Globus pallidus (tissue), 1 donor: ENCODE results near the gene CCDC170.

Experiments used
- DNase-seq: peaks from one replicate; pipeline ENCODE4 v3.0.0-alpha.2; 2015; ENCODE audit warnings: low spot score

CCDC170 gene

DNA sequence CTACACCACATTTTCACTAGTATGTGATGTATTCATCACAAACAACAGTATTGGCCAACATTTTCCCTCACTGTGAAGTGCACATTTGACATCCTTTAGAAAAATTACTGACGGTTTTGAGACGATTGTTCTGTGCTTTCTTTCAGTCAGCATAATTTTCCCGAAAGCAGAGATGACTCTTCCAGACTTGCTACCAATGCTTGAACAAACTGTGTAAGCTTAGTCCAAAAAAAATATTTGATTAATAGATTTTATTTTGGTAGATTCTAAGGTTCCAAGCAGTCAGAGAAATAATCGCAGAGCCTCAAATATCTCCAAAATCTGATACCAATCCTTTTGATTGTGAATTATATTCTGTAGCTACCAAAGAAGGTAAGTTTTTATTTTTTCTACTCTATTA, 162.6 kb downstream of the CCDC170 start:
- no peak for DNase-seq

DNA sequence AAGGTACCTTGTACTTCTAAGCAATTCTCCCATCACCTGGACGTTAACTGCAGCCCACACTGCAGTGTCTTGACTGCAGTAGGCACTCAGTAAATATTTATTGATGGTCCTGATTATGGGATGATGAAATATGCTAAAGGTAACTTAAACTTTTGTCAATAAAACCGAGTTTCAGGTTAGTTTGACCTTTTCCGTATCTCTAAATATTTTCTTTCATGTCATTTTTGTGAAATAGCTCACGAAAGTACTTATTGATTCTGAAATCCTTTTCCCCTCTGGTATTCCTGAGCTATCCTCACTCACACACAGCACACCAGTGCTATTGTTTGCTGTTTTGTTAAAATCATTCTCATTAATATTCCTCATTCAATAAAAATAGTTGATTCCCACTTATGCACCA, 164.3 kb downstream of the CCDC170 start:
- DNase-seq: no peak

DNA sequence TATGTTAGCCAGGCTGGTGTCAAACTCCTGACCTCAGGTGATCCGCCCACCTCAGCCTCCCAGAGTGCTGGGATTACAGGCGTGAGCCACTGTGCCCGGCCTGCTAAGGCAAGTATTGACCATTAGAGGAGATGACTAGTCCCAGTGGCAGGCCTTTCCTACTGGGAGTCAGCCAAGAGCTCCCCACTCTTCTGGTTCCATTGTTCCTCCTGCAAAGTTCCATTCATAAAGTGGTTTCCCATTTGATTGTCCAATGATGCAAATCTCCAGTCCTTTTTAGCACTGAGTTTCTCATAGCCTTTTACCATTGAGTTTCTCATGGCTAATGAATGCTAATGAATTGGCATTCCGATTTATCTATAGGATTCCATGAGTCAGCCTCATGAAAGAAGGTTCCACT, 165.4 kb downstream of the CCDC170 start:
- no peak for DNase-seq

DNA sequence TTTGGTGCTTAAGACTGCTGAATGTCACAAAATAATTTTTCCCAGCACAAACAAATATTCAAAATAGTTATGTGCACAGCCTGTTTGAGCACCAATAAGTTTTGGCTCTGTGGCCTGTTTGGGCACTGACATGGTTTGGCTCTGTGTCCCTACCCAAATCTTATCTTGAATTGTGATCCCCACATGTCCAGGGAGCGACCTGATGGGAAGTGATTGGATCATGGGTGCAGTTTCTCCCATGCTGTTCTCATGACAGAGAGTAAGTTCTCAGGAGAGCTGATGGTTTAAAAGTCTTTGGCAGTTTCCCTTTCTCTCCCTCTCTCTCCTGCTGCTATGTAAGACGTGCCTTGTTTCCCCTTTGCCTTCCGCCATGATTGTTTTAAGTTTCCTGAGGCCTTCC, 167.7 kb downstream of the CCDC170 start:
- no peak for DNase-seq

GRCh38 chr6:151661928-151662327, 168.1 kb downstream of the CCDC170 start:
- DNase-seq: no peak

DNA sequence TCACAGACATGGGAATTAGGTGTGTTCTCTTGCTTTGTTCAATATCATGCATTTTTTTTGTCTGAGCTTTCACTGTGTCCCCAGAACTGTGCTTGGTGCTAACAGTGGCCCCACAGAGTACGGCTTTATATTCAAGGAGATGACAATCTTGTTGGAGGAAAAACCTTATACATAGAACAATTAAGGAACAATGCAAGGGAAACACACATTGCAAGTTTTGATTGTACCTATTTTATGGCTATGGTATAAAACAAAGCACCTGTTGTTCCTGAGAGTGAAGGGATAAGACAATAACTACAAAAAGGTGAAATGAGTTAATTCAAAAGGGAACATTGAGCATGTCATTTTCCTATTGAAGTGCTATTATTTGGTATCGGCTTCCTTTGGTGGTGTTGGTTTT, 169.7 kb downstream of the CCDC170 start:
- DNase-seq: no peak

DNA sequence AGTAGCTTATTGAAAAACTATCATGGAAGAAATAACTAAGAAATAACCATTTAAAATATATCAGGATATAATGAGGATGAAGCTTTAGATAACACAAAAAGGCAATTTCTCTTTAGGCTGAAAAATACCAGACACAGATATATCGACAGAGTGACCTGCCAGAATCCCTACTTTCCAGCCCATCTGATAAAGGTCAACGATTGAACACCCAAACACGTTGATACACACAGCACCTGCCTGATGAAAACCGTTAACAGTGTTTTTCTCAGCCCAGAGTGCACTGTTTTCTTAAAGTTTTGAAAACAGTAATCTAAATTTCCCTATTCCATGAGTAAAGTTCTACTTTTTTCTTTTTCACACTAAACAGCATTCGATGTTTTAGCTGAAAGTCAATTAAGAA, 170.6 kb downstream of the CCDC170 start:
- no peak for DNase-seq

- DNase-seq: no peak
These were observed 171.5 kb downstream of the CCDC170 start for GRCh38 chr6:151665329-151665728.

- DNase-seq: no peak
These were observed 172.7 kb downstream of the CCDC170 start for GRCh38 chr6:151666526-151666925.

DNA sequence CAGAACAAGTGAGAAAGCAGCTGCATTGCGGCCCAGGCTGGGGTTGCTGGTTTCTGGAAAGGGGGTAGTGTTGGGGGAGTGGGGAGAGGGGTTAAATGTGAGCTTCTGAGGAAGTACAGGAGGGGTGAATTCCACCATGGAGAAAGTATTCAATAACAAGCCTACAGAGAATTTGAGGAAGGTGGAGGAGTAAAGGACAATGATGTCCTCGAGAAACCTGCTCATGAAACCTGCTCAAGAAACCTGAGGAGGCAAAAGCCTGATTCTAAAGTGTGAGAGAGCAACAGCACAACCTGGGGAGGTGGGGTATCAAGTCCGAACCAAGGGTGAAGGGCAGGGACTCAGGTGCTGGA, 175.4 kb downstream of the CCDC170 start:
- no peak for DNase-seq

DNA sequence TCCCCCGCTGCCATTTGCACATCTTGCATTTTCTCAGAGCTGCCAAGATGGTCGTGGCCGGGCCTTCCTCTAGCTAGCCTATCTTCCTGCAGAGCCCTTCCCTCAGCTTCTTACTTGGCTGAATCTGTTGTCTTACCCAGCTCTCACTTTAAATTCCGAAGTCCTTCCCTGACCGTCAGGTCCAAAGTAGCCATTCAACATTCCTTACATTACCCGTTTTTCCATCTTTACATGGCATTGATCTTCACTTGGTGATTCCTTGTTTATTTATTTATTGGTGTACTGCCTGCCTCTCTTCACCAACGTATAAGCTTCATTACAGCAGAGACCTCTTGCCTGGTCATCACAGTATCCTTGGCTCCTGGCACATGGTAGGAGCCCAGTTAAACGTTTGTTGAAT, 176.3 kb downstream of the CCDC170 start:
- no peak for DNase-seq
